H1 (cell line): Measurements from ENCODE around the gene GLMN. TPM values are rescaled to one million over a fixed set of nuclear protein-coding genes. Genes with fewer than 3 reads are reported as not detected.

Source experiments
- CTCF ChIA-PET: fragments of 300-600 bp; sonication (Branson Sonifier 250); formaldehyde crosslinking; loops from one replicate; lab custom pipeline; 2021; ENCODE audit not compliant: partially characterized antibody; lab: Charles Lee
- POLR2A ChIA-PET: fragments of 300-600 bp; sonication (Branson Sonifier 250); formaldehyde crosslinking; loops from one replicate; lab custom pipeline; 2021; ENCODE audit warnings: inconsistent platforms; ENCODE audit not compliant: partially characterized antibody; lab: Charles Lee
- DNase-seq, 2 experiments: peaks; one replicate each; pipeline versions ENCODE4 v3.0.0 to v3.0.0-alpha.2; 2010 to 2022; ENCODE audit warnings: low spot score in 2 of 2, low read depth in 1 of 2, mixed read lengths in 1 of 2
- FAIRE-seq: peaks from 2 replicates; lab custom pipeline; 2011; peaks lifted over from hg19 to GRCh38; lab: Jason Lieb, UNC
- H2AFZ ChIP-seq: 2 replicates; pipeline ENCODE4 v1.8.1; 2012; ENCODE audit warnings: low read length, inconsistent platforms
- H2AK5ac ChIP-seq: 2 replicates; pipeline ENCODE4 v1.6.1; 2013; ENCODE audit warnings: low read depth, low read length
- H2BK120ac ChIP-seq: replicated peaks from 2 replicates; pipeline ENCODE3; 2013; ENCODE audit warnings: low read depth, low read length, inconsistent platforms
- H2BK12ac ChIP-seq: 2 replicates; pipeline ENCODE4 v1.6.1; 2013; ENCODE audit warnings: low read depth, low read length
- H2BK15ac ChIP-seq: 2 replicates; pipeline ENCODE4 v1.6.1; 2013; ENCODE audit warnings: low read length
- H2BK20ac ChIP-seq: 2 replicates; pipeline ENCODE4 v1.6.1; 2013; ENCODE audit warnings: low read length
- H2BK5ac ChIP-seq: 2 replicates; pipeline ENCODE4 v1.6.1; 2013; ENCODE audit warnings: low read depth, low read length
- H3K14ac ChIP-seq: 2 replicates; pipeline ENCODE4 v1.6.1; 2013; ENCODE audit warnings: inconsistent platforms; ENCODE audit not compliant: insufficient read length
- H3K18ac ChIP-seq: 2 replicates; pipeline ENCODE4 v1.6.1; 2013; ENCODE audit warnings: low read length; ENCODE audit errors: extremely low read depth
- H3K23ac ChIP-seq: 2 replicates; pipeline ENCODE4 v1.6.1; 2013; ENCODE audit warnings: inconsistent platforms; ENCODE audit not compliant: insufficient read length
- H3K23me2 ChIP-seq: 2 replicates; pipeline ENCODE4 v1.6.1; 2013; ENCODE audit warnings: low read depth, low read length
- H3K27ac ChIP-seq: 2 replicates; pipeline ENCODE4 v1.6.1; 2011; ENCODE audit warnings: low read depth, low read length, inconsistent platforms
- H3K27me3 ChIP-seq, 4 experiments: replicated peaks in 1 of 4; 1 replicate in 1 of 4; 2 replicates in 3 of 4; pipeline versions ENCODE4 v1.6.1 to v1.8.1; 2011 to 2013; ENCODE audit warnings: low read length in 3 of 4, mild to moderate bottlenecking in 3 of 4, inconsistent platforms in 2 of 4, mixed read lengths in 2 of 4, moderate library complexity in 1 of 4; ENCODE audit not compliant: control insufficient read depth in 3 of 4, insufficient read depth in 3 of 4; ENCODE audit errors: extremely low read depth in 1 of 4
- H3K36me3 ChIP-seq, 4 experiments: 2 replicates each; pipeline versions ENCODE4 v1.6.1 to v1.8.1; 2011 to 2013; ENCODE audit warnings: mild to moderate bottlenecking in 4 of 4, low read length in 3 of 4, moderate library complexity in 2 of 4, control low read depth in 1 of 4, inconsistent platforms in 1 of 4; ENCODE audit not compliant: insufficient read depth in 4 of 4, control insufficient read depth in 2 of 4
- H3K4ac ChIP-seq: replicated peaks from 2 replicates; pipeline ENCODE3; 2013; ENCODE audit warnings: low read length, low read depth, mixed read lengths, inconsistent platforms; ENCODE audit not compliant: insufficient read length
- H3K4me1 ChIP-seq, 4 experiments: replicated peaks in 1 of 4; 1 replicate in 1 of 4; 2 replicates in 3 of 4; pipeline versions ENCODE4 v1.6.1 to v1.8.1; 2011 to 2013; ENCODE audit warnings: low read length in 3 of 4, inconsistent platforms in 2 of 4, mixed read lengths in 1 of 4; ENCODE audit not compliant: insufficient read depth in 4 of 4, control insufficient read depth in 3 of 4
- H3K4me2 ChIP-seq, 2 experiments: 2 replicates each; pipeline versions ENCODE4 v1.6.1 to v1.8.1; 2011 to 2013; ENCODE audit warnings: low read depth in 2 of 2, low read length in 2 of 2, control low read depth in 1 of 2, inconsistent platforms in 1 of 2, mild to moderate bottlenecking in 1 of 2; ENCODE audit not compliant: insufficient read depth in 1 of 2
- H3K4me3 ChIP-seq, 4 experiments: fragments of 200-600, 300-600 bp in 1 of 4; sonication (generic), shearing (Covaris generic), sonication (Bioruptor Twin) in 1 of 4; 2 replicates each; pipeline versions ENCODE4 v1.5.1 to v1.8.1; 2011 to 2016; ENCODE audit warnings: low read length in 4 of 4, low read depth in 3 of 4, control low read depth in 2 of 4, inconsistent platforms in 2 of 4, mild to moderate bottlenecking in 2 of 4, mixed read lengths in 1 of 4, moderate library complexity in 1 of 4; ENCODE audit not compliant: insufficient read depth in 2 of 4; ENCODE audit errors: extremely low read depth in 1 of 4
- H3K56ac ChIP-seq: replicated peaks from 2 replicates; pipeline ENCODE3; 2013; ENCODE audit warnings: low read depth, mild to moderate bottlenecking, mixed read lengths, low read length, inconsistent platforms; ENCODE audit not compliant: insufficient read length
- H3K79me1 ChIP-seq: 2 replicates; pipeline ENCODE4 v1.6.1; 2013; ENCODE audit warnings: low read depth, low read length, control low read depth
- H3K79me2 ChIP-seq, 2 experiments: 2 replicates each; pipeline versions ENCODE4 v1.6.1 to v1.8.1; 2012 to 2013; ENCODE audit warnings: low read length in 2 of 2, mild to moderate bottlenecking in 2 of 2, inconsistent platforms in 1 of 2; ENCODE audit not compliant: insufficient read depth in 2 of 2, control insufficient read depth in 1 of 2
- H3K9ac ChIP-seq, 4 experiments: replicated peaks in 1 of 4; 1 replicate in 1 of 4; 2 replicates in 3 of 4; pipeline versions ENCODE4 v1.6.1 to v1.8.1; 2011 to 2013; ENCODE audit warnings: low read depth in 3 of 4, low read length in 3 of 4, control low read depth in 2 of 4, mild to moderate bottlenecking in 2 of 4, moderate library complexity in 2 of 4, inconsistent platforms in 1 of 4; ENCODE audit errors: extremely low read depth in 1 of 4
- H3K9me3 ChIP-seq, 2 experiments: 2 replicates each; pipeline versions ENCODE4 v1.6.1 to v1.8.1; 2012 to 2013; ENCODE audit warnings: mild to moderate bottlenecking in 2 of 2, moderate library complexity in 2 of 2, control low read depth in 1 of 2, inconsistent platforms in 1 of 2, low read depth in 1 of 2, low read length in 1 of 2, mixed read lengths in 1 of 2; ENCODE audit not compliant: insufficient read depth in 2 of 2
- H4K20me1 ChIP-seq, 2 experiments: replicated peaks in 1 of 2; 2 replicates each; pipeline versions ENCODE3 to v1.8.1; 2011 to 2013; ENCODE audit warnings: inconsistent platforms in 2 of 2, low read length in 2 of 2, mild to moderate bottlenecking in 1 of 2; ENCODE audit not compliant: insufficient read depth in 2 of 2, control insufficient read depth in 1 of 2
- H4K5ac ChIP-seq: 2 replicates; pipeline ENCODE4 v1.6.1; 2013; ENCODE audit warnings: low read length, low read depth, mixed read lengths, inconsistent platforms; ENCODE audit not compliant: insufficient read length
- H4K8ac ChIP-seq: 2 replicates; pipeline ENCODE4 v1.8.0; 2013; ENCODE audit warnings: mild to moderate bottlenecking, moderate library complexity, low read length, inconsistent platforms; ENCODE audit not compliant: insufficient read depth; ENCODE audit errors: extremely low read depth
- H4K91ac ChIP-seq: replicated peaks from 2 replicates; pipeline ENCODE3; 2013; ENCODE audit warnings: low read length, mixed read lengths, inconsistent platforms; ENCODE audit not compliant: insufficient read length
- BRCA1 ChIP-seq: IDR thresholded peaks from 2 replicates; pipeline ENCODE4 v1.6.1; 2012; ENCODE audit warnings: low read depth, low read length, improper control_type of control experiment
- CBX5 ChIP-seq: fragments of 300-800, 300-1000 bp; sonication (generic); IDR thresholded peaks from 2 replicates; pipeline ENCODE4 v1.7.1; 2016; ENCODE audit warnings: antibody characterized with exemption, low read length, low read depth
- CEBPB ChIP-seq: IDR thresholded peaks from 2 replicates; pipeline ENCODE4 v1.6.1; 2012; ENCODE audit warnings: low read depth, low read length
- EP300 ChIP-seq, 2 experiments: IDR thresholded peaks; 1 replicate in 1 of 2; 2 replicates in 1 of 2; pipeline ENCODE4 v1.6.1; 2011 to 2012; ENCODE audit warnings: low read depth in 2 of 2, low read length in 2 of 2, mild to moderate bottlenecking in 2 of 2, borderline replicate concordance in 1 of 2, inconsistent platforms in 1 of 2, moderate library complexity in 1 of 2
- PHF8 ChIP-seq: fragments of 200-600 bp; sonication (generic); conservative IDR thresholded peaks from 2 replicates; pipeline ENCODE4 v1.7.1; 2012; ENCODE audit warnings: low read depth, mild to moderate bottlenecking, inconsistent platforms, low read length, moderate library complexity
- RNF2 ChIP-seq: fragments of 200-900, 300-1000 bp; sonication (generic); IDR thresholded peaks from 2 replicates; pipeline ENCODE4 v1.7.1; 2016; ENCODE audit warnings: borderline replicate concordance, low read depth, mild to moderate bottlenecking, antibody characterized with exemption, low read length; ENCODE audit not compliant: poor library complexity, severe bottlenecking; ENCODE audit errors: missing control alignments
- RXRA ChIP-seq: IDR thresholded peaks from 2 replicates; pipeline ENCODE4 v1.6.1; 2011; ENCODE audit warnings: low read depth, mild to moderate bottlenecking, low read length, moderate library complexity; ENCODE audit not compliant: insufficient read depth
- SAP30 ChIP-seq: fragments of 300-600 bp; sonication (generic); IDR thresholded peaks from 2 replicates; pipeline ENCODE4 v1.7.1; 2012; ENCODE audit warnings: low read length, moderate library complexity, mild to moderate bottlenecking, inconsistent platforms; ENCODE audit not compliant: insufficient read depth, insufficient replicate concordance
- SP1 ChIP-seq: IDR thresholded peaks from 2 replicates; pipeline ENCODE4 v1.6.1; 2011; ENCODE audit warnings: low read depth, low read length
- TCF12 ChIP-seq: IDR thresholded peaks from 2 replicates; pipeline ENCODE4 v1.6.1; 2011; ENCODE audit warnings: low read depth, mild to moderate bottlenecking, low read length
- WGBS, 2 experiments: shearing (Covaris generic) in 1 of 2; methylation state at CpG; one replicate each; pipeline versions ENCODE4 v1.1.6 to v1.1.7; 2013 to 2015; ENCODE audit warnings: low lambda C conversion rate in 2 of 2, mixed read lengths in 2 of 2, inconsistent platforms in 1 of 2, low coverage in 1 of 2, missing lambda C conversion rate in 1 of 2; ENCODE audit not compliant: insufficient replicate concordance in 2 of 2, insufficient coverage in 1 of 2, insufficient read length in 1 of 2; ENCODE audit errors: extremely low coverage in 1 of 2, missing lambda C conversion rate in 1 of 2; 5-methylcytosine and 5-hydroxymethylcytosine counted together
- polyA plus RNA-seq, 7 experiments: library from polyadenylated mRNA; depleted of rRNA in 3 of 7; stranded (reverse) in 5 of 7; unstranded in 2 of 7; fragments of >200 nt in 5 of 7; fragments of 200-250 nt in 2 of 7; gene quantifications; 1 replicate in 5 of 7; 2 replicates in 1 of 7; 4 replicates in 1 of 7; pipeline versions ENCODE4 v1.2.1 to v1.2.3, GENCODE V29; 2011 to 2013; ENCODE audit warnings: missing spikeins in 2 of 7, mixed read lengths in 2 of 7
- total RNA-seq: library from RNA; stranded (reverse); fragmentation: NEBNext Ultra II Directional; extraction: Animal tissue kit (Norgen Biotek cat#: 25700); gene quantifications from 2 replicates; pipeline ENCODE4 v1.2.1, GENCODE V29; 2021
- TF ChIP-seq, protein P1 (sequence below): IDR thresholded peaks from 2 replicates; pipeline ENCODE4 v1.6.1; 2012; ENCODE audit warnings: inconsistent platforms
- TF ChIP-seq, protein P2 (sequence below): IDR thresholded peaks from 2 replicates; pipeline ENCODE4 v1.6.1; 2011; ENCODE audit warnings: low read depth, mild to moderate bottlenecking, low read length; ENCODE audit not compliant: insufficient read depth

GLMN gene
- total and polyA plus RNA-seq, 2 of the 8 experiments (the other 6 are each of a cell fraction or from before 2014, with no cell fraction given), result 5.7 to 25.0 TPM

DNA sequence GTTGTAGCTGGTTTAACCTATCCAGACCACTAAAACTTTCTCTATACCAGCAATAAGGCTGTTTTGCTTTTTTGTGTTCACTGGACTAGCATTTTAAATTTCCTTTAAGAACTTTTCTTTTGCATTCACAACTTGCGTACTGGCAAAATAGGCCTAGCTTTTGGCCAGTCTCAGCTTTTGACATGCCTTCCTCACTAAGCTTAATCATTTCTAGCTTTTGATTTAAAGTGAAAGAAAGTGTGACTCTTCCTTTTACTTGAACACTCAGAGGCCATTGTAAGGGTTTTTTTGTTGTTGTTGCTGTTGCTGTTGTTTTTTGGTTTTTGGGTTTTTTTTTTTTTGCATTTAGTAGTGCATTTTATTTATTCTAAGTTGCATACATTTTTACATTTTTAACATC lies 15.2 kb upstream of the GLMN start:
- FAIRE-seq, result no peak
- Histone ChIP-seq H3K14ac (no peak overlapping the region), H3K4me3 (no peak overlapping the region), H3K4me2 (no peak overlapping the region), H3K79me2 (no peaks in the 10 kb centered on the region), H4K5ac (no peak overlapping the region), H2BK5ac (no peak overlapping the region), H3K23ac (no peak overlapping the region), H3K56ac (no peak overlapping the region), H4K8ac (no peak overlapping the region), H4K91ac (no peak overlapping the region), H3K4me1 (no peaks in the 10 kb centered on the region), H2BK120ac (no peak overlapping the region), H3K36me3 (peaks cover 0 to 6% (median 2%) of the 10 kb centered on the region in 4 experiments; a peak in 2 of 8 replicates), H3K18ac (no peak overlapping the region), H3K9ac (no peak overlapping the region), H2BK15ac (no peak overlapping the region), H3K4ac (no peak overlapping the region), H2BK12ac (no peak overlapping the region), H3K27ac (no peak overlapping the region), H4K20me1 (no peaks in the 10 kb centered on the region), H2AFZ (no peak overlapping the region), H3K9me3 (no peaks in the 10 kb centered on the region), H3K79me1 (no peaks in the 10 kb centered on the region), H3K27me3 (no peaks in the 10 kb centered on the region), H2AK5ac (no peak overlapping the region), H3K23me2 (no peaks in the 10 kb centered on the region)
- CTCF ChIA-PET, result interaction anchor here (1.3 to 1.5 kb wide), 2 partner anchors 9 to 385 kb away, joined by 4 to 6 read pairs; no protein-coding TSS in a partner anchor
- DNase-seq, result no peak
- 100% methylated on average over 1 of the region's 1 CpG; no CpG with 5 or more reads in 1 of the 2 experiments for WGBS, 2 experiments
- TF ChIP-seq SP1 (no peak), BRCA1 (no peak), PHF8 (no peak), CBX5 (no peak), RXRA (no peak), RNF2 (no peak), TCF12 (no peak), CEBPB (no peak), EP300 (IDR thresholded peaks at IDR 0.05; ENCODE audit: borderline replicate concordance in 1 of 2, low read depth in 2 of 2, low read length in 2 of 2) (no peak), SAP30 (no peak)
- TF ChIP-seq, protein P1, sequence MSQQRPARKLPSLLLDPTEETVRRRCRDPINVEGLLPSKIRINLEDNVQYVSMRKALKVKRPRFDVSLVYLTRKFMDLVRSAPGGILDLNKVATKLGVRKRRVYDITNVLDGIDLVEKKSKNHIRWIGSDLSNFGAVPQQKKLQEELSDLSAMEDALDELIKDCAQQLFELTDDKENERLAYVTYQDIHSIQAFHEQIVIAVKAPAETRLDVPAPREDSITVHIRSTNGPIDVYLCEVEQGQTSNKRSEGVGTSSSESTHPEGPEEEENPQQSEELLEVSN, result no peak
- TF ChIP-seq, protein P2, sequence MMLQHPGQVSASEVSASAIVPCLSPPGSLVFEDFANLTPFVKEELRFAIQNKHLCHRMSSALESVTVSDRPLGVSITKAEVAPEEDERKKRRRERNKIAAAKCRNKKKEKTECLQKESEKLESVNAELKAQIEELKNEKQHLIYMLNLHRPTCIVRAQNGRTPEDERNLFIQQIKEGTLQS, result no peak
- TF ChIP-seq, all 59 proteins: peak for 0
- H2BK20ac ChIP-seq, result no peak overlapping the region
- POLR2A ChIA-PET, result interaction anchor here (1.6 kb wide), 1 partner anchor 10 kb away, joined by 3 read pairs; no protein-coding TSS in a partner anchor
